C4-2B (cell line): ENCODE data around the gene CCN5.

Experiments
- H3K27ac ChIP-seq: fragments of 450-650 bp; 2 replicates; pipeline ENCODE4 v1.5.1; 2017
- CTCF ChIP-seq: fragments of 450-650 bp; conservative IDR thresholded peaks from 2 replicates; pipeline ENCODE4 v1.5.1; 2017; ENCODE audit warnings: mild to moderate bottlenecking
- ZFX ChIP-seq: fragments of 450-650 bp; IDR thresholded peaks from 2 replicates; pipeline ENCODE4 v1.6.1; 2017

The CCN5 gene

GRCh38 chr20:44714102-44714700 lies 968 bp upstream of the CCN5 start:
- H3K27ac ChIP-seq, result no peak overlapping the region
- TF ChIP-seq ZFX (no peak), CTCF (no peak)

GRCh38 chr20:44715499-44716308 lies 535 bp downstream of the CCN5 start:
- TF ChIP-seq ZFX, result no peak
- TF ChIP-seq CTCF, result no peak
- no peak overlapping the region for H3K27ac ChIP-seq

GRCh38 chr20:44716309-44717106 lies 1.3 kb downstream of the CCN5 start:
- H3K27ac ChIP-seq, result no peak overlapping the region
- TF ChIP-seq CTCF, result no peak
- no peak for TF ChIP-seq ZFX

GRCh38 chr20:44717986-44718385 lies 2.8 kb downstream of the CCN5 start:
- no peak; the same call in 1 of the 2 replicates for TF ChIP-seq CTCF
- TF ChIP-seq ZFX, result no peak
- H3K27ac ChIP-seq, result no peak overlapping the region

GRCh38 chr20:44719841-44720240 lies 4.7 kb downstream of the CCN5 start:
- TF ChIP-seq ZFX (no peak), CTCF (no peak)
- H3K27ac ChIP-seq, result no peak overlapping the region

- TF ChIP-seq ZFX (no peak), CTCF (no peak)
- H3K27ac ChIP-seq, result no peak overlapping the region
Observed at GRCh38 chr20:44720621-44720996, 5.4 kb downstream of the CCN5 start.
